A549 (cell line): Measurements from ENCODE around the gene RARB.

ENCODE experiments used
- CTCF ChIP-seq: fragments of >200 bp; sonication (Bioruptor Twin); formaldehyde crosslinking; IDR thresholded peaks from 3 replicates; pipeline ENCODE4 v1.5.1; 2016
- NPAS2 ChIP-seq: fragments of 250-450 bp; sonication (Bioruptor Pico); IDR thresholded peaks from 2 replicates; pipeline ENCODE4 v1.8.0; 2022; ENCODE audit warnings: mild to moderate bottlenecking, moderate library complexity, borderline replicate concordance
- POLR2A ChIP-seq: IDR thresholded peaks from 2 replicates; pipeline ENCODE4 v1.6.1; 2012; ENCODE audit warnings: mild to moderate bottlenecking, low read length
- RAD21 ChIP-seq, 2 experiments: fragments of >200 bp in 1 of 2; sonication (Bioruptor Twin) in 1 of 2; formaldehyde crosslinking in 1 of 2; IDR thresholded peaks in 1 of 2; conservative IDR thresholded peaks in 1 of 2; 2 replicates in 1 of 2; 3 replicates in 1 of 2; pipeline ENCODE4 v1.6.1; 2012 to 2018; ENCODE audit warnings: inconsistent platforms in 1 of 2

GRCh38 chr3:25420885-25421284, 7.2 kb upstream of the RARB start:
- TF ChIP-seq POLR2A (no peak), CTCF (no peak), NPAS2 (CRISPR knock-in tag) (no peak), RAD21 (conservative IDR thresholded peaks at IDR 0.05 in 1 of 2, IDR thresholded peaks at IDR 0.05 in 1 of 2) (no peak)
